Adrenal gland (tissue), 5 donors: ENCODE results near the gene CAMKMT.

Experiments used
- POLR2A ChIP-seq, 2 donors: fragments of 450-650 bp; IDR thresholded peaks; one replicate each; pipeline ENCODE4 v1.6.1; 2017; ENCODE audit warnings: antibody characterized with exemption in 2 of 2, mild to moderate bottlenecking in 2 of 2, moderate library complexity in 1 of 2
- TF ChIP-seq, protein P1 (sequence below), 6 experiments: fragments of 450-650 bp in 4 of 6; fragments of 200-600 bp in 2 of 6; sonication (generic) in 1 of 6; IDR thresholded peaks; 1 replicate in 5 of 6; 2 replicates in 1 of 6; pipeline versions ENCODE4 v1.5.1 to v1.8.0; 2016 to 2021; ENCODE audit warnings: antibody characterized with exemption in 6 of 6, mild to moderate bottlenecking in 2 of 6, moderate library complexity in 1 of 6
- donor health status: DM: no; HTN: no; CAD: no.

DNA sequence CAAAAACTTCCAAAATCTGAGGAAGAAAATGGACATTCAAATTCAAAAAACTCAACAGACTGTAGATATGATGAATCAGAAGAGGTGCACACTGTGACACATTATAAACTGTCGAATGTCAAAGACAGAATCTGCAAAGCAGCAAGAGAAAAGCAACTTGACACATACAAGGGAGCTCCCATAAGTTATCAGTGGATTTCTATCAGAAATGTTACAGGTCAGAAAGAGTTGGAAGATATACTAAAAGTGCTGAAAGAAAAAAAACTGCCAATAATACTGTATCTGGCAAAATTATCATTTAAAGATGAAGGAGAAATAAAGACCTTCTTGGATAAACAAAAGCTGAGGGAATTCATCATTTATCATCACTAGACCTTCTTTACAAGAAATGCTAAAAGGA is 102.7 kb downstream of the CAMKMT start:
- TF ChIP-seq, protein P1, sequence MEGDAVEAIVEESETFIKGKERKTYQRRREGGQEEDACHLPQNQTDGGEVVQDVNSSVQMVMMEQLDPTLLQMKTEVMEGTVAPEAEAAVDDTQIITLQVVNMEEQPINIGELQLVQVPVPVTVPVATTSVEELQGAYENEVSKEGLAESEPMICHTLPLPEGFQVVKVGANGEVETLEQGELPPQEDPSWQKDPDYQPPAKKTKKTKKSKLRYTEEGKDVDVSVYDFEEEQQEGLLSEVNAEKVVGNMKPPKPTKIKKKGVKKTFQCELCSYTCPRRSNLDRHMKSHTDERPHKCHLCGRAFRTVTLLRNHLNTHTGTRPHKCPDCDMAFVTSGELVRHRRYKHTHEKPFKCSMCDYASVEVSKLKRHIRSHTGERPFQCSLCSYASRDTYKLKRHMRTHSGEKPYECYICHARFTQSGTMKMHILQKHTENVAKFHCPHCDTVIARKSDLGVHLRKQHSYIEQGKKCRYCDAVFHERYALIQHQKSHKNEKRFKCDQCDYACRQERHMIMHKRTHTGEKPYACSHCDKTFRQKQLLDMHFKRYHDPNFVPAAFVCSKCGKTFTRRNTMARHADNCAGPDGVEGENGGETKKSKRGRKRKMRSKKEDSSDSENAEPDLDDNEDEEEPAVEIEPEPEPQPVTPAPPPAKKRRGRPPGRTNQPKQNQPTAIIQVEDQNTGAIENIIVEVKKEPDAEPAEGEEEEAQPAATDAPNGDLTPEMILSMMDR (IDR thresholded peaks at IDR 0.05) = no peak
- no peak for TF ChIP-seq POLR2A (IDR thresholded peaks at IDR 0.05)
